Eye (tissue), 1 donor: Measurements from ENCODE around the gene OTOG.
"Not testable (repeated sequence)": the region's sequence is repeated elsewhere in the genome, so short reads cannot be mapped to it uniquely, and the experiment has no call there.

ENCODE experiments used
- DNase-seq: peaks from one replicate; pipeline ENCODE4 v3.0.0-alpha.2; 2015

The OTOG gene

DNA sequence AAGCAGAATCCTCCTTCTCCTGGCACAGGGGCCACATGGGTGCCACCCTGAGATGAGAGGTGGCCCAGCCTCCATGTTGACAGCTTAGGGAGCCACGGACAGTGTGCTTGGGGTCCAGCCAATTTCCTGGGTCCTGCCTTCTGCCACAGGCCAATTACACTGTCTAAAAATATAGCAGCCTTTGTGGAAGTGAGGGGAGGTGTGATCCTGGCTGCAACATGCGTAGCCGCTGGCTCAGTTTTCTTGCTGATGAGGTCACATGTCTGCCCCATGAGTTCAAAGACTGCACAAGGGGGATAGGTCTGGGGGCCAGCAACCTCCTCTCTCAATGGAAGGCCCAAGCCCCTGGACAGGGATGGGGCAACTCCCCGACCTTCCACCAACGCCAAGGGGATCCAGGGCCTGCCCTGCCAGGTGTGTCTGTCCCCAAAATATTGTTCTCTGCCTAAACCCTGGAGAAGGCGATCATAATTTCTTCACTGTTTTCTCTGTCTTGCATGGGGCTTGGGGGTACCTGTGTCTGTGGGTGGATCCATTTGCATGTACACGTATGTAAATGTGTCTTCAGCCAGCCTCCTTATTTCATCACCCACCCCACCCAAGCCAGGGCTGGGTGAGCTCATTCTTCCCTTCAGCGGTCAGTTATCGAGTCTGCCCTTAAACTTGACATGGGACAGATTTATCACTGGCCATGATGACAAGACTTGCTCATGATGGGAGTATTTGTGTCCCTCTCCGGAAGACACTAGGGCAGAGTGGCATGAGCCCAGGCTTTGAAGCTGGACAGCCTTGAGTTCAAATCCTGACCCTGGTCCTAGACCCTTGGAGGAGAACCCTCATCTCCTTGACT, 59.4 kb downstream of the OTOG start:
- no peak for DNase-seq

DNA sequence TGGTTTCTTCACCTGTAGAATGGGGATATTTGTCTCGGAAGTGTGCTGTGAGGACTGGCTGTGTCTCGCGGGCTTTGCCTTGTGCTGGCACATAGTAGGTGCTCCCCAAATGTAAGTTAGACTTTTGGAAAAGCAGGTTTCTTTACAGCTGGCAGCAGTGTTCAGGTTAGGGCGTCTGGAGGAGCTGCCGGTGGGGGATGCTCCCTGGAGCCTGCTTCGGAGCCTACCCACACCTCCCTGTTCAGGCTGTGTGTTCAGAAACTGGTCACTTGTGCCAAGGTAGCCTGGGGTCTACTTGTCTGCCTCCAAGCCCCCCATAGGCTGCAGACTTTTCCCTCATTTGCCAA, 60.0 kb downstream of the OTOG start:
- no peak for DNase-seq

DNA sequence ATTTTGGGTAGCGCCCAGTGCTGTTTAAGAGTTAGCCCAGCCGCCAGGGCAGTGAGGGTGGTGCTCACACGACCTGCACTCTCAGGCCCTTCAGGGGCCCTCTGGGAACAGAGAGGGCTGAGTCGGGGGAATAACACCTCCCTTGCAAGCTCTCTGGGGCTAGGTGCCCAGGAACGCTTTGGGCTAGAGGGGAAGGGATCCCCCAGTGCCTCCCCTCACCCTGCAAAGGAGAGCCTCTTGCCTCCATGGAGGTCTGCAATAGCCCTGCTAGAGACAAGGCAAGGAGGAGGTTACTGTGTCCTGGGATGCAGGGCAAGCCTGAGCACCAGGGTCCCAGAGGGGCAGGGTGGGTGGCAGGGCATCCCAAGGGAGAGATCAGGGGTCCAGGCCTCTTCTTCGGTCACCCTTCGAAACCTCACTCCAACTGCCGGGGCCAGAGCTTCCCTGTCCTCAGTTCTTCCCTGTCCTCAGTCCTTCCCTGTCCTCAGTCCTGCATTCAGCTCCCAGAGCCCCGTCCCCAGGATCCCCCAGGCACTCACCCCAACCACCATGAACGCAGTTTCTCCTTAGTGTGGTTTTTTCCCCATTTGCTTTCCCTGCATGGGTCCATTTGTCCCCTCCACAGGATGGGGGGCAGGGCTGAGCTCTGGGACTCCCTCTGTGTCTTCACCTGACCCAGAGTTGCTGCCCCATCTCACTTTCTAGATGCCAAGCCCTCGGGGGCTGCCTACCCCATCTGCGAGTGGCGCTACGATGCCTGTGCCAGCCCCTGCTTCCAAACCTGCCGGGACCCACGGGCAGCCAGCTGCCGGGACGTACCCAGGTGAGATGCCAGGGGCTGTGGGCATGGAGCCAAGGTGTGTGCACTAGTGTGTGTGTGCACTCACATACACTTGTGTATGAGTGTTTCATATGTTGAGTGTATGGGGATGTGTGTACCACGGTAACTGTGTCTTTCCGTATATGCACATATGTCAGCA, 60.8 kb downstream of the OTOG start:
- no peak for DNase-seq

DNA sequence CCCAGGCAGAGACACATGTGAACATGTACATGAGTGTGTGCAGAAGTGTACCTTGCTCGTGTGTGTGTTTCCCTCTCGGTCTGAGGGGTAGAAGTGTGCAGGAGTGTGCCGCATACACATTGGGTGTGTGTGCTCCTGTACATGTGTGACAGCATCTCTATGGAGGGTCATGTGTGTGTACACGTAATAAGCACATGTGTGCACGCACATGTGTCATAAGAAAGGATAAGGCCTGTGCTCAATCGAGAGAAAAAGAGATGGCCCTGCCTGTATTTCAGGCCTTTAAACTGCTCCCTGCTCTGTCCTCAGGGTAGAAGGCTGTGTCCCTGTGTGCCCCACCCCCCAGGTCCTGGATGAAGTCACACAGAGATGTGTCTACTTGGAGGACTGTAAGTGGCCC, 61.8 kb downstream of the OTOG start:
- DNase-seq = no peak

DNA sequence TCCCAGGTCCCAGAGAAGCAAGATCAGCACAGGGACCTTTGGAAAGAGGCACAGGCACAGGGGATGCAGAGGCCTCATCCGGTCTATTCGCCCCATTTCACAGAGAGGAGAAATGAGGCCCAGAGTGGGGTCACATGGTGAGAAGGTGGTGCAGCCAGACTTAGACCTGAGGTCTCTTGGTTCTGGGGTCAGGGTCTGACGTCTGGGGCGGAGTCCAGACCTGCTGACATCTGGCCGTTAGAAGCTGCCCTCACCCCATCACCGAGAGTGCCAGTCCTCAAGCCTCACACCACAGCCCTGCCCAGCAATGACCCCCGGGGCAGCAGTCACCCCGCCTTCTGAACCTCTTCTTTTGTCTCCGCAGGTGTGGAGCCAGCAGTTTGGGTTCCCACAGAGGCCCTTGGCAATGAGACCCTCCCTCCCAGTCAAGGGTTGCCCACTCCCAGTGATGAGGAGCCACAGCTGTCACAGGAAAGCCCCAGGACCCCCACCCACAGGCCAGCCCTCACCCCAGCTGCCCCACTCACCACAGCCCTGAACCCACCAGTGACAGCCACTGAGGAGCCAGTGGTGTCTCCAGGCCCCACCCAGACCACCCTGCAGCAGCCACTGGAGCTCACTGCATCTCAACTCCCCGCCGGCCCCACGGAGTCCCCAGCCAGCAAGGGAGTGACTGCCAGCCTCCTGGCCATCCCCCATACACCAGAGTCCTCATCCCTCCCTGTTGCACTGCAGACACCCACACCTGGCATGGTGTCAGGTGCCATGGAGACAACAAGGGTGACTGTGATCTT, 62.4 kb downstream of the OTOG start:
- no peak for DNase-seq

DNA sequence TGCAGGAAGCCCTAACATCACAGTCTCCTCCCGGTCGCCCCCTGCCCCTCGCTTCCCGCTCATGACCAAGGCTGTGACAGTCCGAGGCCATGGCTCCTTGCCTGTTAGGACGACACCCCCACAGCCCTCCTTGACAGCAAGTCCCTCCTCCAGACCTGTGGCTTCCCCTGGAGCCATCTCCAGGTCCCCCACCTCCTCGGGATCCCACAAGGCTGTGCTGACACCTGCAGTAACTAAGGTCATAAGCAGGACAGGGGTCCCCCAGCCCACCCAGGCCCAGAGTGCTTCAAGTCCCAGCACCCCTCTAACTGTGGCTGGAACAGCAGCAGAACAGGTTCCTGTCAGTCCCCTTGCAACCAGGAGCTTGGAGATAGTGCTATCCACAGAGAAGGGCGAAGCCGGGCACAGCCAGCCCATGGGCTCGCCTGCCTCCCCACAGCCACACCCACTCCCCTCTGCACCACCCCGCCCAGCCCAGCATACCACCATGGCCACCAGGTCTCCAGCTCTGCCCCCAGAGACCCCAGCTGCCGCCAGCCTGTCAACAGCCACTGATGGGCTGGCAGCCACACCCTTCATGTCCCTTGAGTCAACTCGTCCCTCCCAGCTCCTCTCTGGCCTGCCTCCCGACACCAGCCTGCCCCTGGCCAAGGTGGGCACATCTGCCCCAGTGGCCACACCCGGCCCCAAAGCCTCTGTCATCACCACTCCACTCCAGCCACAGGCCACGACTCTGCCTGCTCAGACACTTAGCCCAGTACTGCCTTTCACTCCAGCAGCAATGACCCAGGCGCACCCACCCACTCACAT, 63.2 kb downstream of the OTOG start:
- DNase-seq = no peak

DNA sequence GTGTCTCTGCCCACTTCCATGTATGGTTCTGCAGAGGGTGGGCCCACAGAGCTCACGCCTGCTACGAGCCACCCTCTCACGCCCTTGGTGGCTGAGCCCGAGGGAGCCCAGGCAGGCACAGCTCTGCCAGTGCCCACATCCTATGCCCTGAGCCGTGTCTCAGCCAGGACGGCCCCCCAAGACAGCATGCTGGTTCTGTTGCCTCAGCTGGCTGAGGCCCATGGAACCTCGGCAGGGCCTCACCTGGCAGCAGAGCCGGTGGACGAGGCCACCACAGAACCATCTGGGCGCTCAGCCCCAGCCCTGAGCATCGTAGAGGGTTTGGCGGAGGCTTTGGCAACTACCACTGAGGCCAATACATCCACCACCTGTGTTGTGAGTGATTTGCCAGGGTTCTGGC, 64.0 kb downstream of the OTOG start:
- no peak for DNase-seq

DNA sequence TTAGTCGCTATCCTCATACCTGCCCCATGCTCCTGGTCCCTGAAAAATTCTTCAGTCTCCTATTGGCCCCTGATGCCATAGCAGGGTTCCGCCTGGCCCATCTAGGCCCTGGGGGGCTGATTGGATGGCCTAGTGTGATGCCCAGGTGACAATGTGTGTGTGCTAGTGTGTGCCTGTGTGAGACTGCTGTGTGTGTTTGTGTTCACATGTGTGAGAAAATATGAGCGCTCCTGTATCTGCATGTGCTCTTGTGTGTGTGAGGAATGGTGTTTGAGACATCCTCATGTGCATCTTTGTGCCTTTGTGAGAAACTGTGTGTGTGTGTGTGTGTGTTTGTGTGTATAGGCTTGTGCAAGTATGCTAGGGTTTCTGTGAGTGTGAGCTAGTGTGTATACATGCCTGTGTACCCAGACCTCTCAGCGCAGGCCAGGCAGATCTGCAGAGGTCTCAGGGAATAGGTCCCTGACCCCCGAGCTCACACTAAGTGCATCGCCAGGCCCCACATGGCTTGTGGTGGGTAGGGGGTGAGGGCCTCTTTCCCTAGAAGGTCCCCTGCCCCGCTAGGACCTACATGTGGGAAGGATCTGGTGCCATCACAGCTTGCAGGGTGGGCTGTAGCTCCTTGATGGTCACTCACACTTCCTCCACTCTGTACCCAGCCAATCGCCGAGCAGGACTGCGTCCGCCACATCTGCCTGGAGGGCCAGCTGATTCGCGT, 64.6 kb downstream of the OTOG start:
- DNase-seq = no peak

DNA sequence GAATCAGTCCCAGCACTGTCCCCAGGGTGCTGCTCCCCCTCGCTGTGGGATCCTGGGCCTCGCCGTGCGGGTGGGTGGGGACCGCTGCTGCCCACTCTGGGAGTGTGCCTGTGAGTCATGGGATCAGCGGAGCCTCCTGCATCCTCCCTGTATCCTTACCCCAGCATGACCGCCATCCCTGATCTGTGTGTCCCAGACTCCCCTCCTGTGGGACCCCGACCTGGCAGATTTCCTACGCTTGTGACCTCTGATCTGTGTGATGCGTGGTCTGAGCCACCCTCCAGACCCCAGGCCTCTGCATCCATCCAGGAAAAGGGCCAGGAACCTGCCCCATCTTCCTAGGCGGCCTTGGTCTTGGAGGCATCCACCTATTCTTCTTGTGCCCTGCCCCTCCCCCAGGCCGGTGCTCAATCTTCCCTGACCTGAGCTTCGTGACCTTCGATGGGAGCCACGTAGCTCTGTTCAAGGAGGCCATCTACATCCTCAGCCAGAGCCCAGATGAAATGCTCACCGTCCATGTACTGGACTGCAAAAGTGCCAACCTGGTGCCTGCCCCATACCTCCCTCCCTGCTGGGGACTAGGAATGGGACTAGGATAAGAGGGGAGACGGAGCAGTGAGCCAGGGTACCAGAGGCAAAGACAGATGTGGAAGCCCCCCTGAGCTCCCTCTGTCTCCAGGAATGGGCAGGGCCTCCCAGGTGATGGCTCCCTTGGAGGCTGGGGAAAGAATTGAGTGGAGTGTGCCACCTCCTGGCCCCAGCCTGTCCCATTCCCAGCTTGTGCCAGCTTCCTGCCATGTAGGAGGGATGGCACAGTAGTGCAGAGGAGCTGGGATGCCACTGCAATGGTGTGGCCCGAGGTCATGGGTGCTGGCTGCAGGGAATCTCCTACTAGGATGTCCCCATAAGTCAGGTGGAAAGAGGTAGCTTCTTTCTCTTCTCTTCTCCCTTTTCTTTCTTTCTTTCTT, 65.4 kb downstream of the OTOG start:
- no peak for DNase-seq

DNA sequence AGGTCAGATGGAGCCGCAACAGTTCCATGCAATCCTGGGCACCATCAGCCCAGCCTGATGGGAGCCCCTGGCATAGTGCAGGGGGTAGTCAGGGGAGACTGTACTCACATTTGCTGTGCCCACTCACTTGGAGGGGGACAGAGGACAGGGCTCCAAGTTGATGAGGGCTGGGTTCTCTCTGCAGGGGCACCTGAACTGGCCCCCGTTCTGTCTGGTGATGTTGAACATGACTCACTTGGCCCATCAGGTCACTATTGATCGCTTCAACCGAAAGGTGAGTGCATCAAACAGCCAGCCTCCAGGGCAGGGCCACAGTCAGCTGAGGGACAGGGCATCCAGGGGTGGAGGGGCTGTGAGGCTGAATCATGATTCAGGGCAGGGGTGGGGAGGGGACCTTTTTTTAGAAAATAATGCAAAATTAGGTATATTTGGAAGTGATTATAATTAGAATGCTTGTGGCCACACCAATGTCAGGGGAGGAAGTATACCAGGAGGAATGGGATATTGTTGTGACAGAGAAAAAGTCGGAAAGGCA, 66.4 kb downstream of the OTOG start:
- DNase-seq = no peak

DNA sequence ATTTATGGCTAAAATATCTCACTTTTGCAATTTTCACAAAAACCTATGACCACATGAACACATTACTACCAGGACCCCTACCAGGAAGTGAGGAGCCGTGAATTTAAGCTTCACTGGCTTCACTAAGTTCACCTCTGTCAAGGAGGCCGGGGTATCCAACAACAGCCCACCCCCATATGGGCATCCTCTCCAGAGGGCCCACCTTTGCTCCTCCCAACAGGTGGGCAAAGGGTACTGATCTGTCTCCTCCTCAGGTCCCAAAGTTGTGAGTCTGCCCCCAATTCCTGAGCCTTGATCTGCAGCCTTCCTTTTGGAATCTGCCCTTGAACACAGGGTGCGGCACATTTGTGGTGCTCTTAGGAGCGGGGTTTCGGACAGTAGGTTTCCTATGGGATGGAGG, 66.9 kb downstream of the OTOG start:
- no peak for DNase-seq

DNA sequence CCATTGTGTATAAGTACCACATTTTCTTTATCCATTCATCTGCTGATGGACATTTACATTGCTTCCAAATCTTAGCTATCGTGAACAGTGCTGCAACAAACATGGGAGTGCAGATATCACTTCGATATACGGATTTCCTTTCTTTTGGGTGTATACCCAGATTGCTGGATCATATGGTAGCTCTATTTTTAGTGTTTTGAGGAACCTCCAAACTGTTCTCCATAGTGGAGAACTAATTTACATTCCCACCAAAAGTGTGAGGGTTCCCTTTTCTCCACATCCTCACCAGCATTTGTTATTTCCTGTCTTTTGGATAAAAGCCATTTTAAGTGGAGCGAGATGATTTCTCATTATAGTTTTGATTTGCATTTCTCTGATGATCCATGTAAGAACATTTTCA, 75.7 kb downstream of the OTOG start:
- DNase-seq = not testable (repeated sequence)

DNA sequence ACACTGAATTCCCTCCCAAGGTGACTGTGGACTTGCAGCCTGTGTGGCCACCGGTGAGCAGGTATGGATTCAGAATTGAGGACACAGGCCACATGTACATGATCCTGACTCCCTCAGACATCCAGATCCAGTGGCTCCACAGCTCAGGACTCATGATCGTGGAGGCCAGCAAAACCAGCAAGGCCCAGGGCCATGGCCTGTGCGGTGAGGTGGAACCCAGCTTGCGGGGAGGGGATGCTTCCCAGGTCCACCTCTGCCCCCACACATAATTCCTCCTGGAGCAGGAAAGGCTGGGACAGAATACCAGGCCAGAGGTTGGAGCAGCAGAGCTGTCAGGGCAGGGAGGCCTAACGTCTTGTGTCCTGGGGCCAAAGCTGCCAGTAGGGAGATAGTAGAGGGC, 82.1 kb downstream of the OTOG start:
- DNase-seq = no peak

DNA sequence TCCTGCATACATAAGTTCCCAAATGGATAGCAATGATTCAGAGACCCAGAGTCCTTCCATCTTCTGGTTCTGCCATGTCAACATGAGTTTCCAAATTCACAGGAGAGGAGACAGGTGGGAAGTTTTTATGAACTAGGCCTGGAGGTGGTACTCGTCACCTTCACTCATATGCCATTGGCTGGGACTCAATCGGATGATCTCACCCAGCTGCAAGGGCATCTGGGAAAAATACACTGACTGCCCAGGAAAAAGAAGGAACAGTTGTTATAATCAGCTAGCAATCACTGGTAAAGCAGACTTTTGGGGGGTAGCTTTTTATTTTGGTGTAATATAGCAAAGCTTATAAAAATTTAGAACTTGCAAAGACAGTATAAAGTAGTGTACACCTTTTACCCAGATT, 83.9 kb downstream of the OTOG start:
- no peak for DNase-seq

DNA sequence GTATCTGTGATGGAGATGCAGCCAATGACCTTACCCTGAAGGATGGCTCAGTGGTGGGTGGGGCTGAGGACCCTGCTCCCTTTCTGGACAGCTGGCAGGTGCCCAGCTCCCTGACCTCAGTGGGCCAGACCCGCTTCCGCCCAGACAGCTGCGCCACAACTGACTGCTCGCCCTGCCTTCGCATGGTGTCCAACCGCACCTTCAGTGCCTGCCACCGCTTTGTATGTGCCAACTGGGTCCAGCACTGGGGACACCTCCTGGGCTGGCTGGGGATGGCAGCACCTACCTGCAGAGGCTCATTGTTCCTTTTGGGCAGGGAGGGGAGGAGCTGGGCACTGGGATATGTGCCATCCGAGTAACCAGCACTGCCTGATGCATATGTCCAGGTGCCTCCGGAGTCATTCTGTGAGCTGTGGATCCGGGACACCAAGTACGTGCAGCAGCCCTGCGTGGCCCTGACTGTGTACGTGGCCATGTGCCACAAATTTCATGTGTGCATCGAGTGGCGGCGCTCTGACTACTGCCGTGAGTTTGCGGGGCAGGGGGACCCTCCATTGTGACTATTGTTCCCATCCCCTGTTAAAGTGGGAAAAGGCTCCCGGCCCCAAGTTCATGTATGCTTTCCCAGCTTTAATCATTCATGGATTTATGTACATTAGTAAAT, 84.8 kb downstream of the OTOG start:
- no peak for DNase-seq

DNA sequence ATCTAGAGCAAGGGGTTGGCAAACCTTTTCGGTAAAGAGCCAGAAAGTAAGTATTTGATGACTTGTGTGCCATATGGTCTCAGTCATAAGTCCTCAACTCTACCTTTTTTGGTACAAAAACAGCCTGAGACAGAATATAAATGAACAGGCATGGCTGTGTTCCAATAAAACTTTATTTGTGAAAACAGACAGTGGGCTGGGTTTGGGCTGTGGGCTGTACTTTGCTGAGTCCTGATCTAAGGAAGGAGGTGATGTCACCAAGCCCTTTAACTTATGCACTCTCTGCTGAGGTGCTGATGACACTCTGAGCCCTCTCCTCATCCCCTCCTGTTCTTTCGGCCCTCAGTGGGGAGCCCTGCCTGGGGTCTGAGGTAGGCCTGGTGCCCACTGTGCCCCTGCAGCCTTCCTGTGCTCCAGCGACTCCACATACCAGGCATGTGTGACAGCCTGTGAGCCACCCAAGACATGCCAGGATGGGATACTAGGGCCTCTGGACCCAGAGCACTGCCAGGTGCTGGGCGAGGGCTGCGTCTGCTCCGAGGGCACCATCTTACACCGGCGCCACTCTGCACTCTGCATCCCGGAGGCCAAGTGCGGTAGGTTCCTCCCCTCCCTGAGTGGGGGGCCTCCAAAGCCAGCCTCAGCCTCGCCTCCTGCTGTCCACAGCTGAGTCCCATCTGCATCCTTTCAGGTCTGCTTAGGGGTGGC, 86.4 kb downstream of the OTOG start:
- no peak for DNase-seq

DNA sequence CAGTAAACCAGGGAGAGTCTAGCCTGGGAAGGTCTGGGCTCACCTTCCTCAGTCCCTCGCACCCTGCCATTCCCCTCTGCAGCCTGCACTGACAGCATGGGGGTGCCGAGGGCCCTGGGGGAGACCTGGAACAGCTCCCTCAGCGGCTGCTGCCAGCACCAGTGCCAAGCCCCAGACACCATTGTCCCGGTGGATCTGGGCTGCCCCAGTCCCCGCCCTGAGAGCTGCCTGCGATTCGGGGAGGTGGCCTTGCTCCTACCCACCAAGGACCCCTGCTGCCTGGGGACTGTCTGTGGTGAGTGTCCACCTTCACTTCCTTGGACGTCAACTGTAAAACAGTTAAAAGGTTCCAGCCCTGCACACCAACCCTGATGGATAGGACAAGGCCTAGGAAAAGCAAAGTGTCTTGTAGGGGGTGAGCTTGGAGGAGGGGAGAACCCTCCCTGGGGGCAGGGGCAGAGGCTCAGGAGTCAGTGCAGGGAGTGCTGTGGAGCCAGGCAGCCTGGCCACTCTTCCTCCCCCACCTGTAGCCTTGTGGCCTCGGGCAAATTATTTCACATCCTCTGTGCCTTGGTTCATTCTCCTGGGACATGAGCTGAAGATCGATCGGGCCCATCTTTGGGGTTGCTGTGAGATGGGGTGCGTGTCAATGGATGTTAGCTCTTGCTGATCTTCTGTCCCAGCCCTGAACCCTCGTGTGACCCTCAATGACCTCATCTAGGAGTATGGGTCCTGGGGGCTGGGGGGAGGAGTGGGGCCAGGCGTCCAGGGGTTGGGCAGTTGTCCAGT, 87.1 kb downstream of the OTOG start:
- no peak for DNase-seq
